GM23338 (cell line): Measurements from ENCODE around the gene NCR1. TPM values are rescaled to one million over a fixed set of nuclear protein-coding genes. Genes with fewer than 3 reads are reported as not detected.

Source experiments
- ATAC-seq: fragments of 200-7000 bp; cut with Tn5 transposase; 3 replicates; pipeline ENCODE4 v1.9.1; 2020
- DNase-seq: peaks from one replicate; pipeline ENCODE4 v3.0.0-alpha.2; 2015; ENCODE audit warnings: low spot score
- H2AFZ ChIP-seq: fragments of 200-600 bp; sonication (generic); 2 replicates; pipeline ENCODE4 v1.8.0; 2016; ENCODE audit warnings: antibody characterized with exemption, mild to moderate bottlenecking, moderate library complexity
- H3F3A ChIP-seq: fragments of 200-600 bp; sonication (generic); replicated peaks from 2 replicates; pipeline ENCODE4 v1.8.0; 2017; ENCODE audit warnings: antibody characterized with exemption, mixed run types, low read depth
- H3K27ac ChIP-seq: fragments of 200-600 bp; sonication (generic); 2 replicates; pipeline ENCODE4 v1.6.1; 2016; ENCODE audit warnings: low read depth
- H3K27me3 ChIP-seq: fragments of 200-600 bp; sonication (generic); 2 replicates; pipeline ENCODE4 v1.8.0; 2016; ENCODE audit warnings: mild to moderate bottlenecking, mixed run types, moderate library complexity; ENCODE audit not compliant: insufficient read depth
- H3K36me3 ChIP-seq: fragments of 200-600 bp; sonication (generic); 2 replicates; pipeline ENCODE4 v1.8.0; 2016; ENCODE audit warnings: mild to moderate bottlenecking; ENCODE audit not compliant: insufficient read depth
- H3K4me1 ChIP-seq: fragments of 200-600 bp; sonication (generic); 2 replicates; pipeline ENCODE4 v1.8.0; 2016; ENCODE audit warnings: mild to moderate bottlenecking, moderate library complexity; ENCODE audit not compliant: insufficient read depth
- H3K4me2 ChIP-seq: fragments of 200-600 bp; sonication (generic); 2 replicates; pipeline ENCODE4 v1.7.1; 2017; ENCODE audit warnings: mixed run types
- H3K4me3 ChIP-seq: fragments of 200-600 bp; sonication (generic); 2 replicates; pipeline ENCODE4 v1.6.1; 2016; ENCODE audit warnings: mixed run types
- H3K79me2 ChIP-seq: fragments of 200-600 bp; sonication (generic); replicated peaks from 2 replicates; pipeline ENCODE4 v1.8.0; 2017; ENCODE audit warnings: mild to moderate bottlenecking; ENCODE audit not compliant: insufficient read depth
- H3K9me2 ChIP-seq: fragments of 200-600 bp; sonication (generic); 2 replicates; pipeline ENCODE4 v1.8.0; 2017; ENCODE audit not compliant: insufficient read depth
- H4K20me1 ChIP-seq: fragments of 200-600 bp; sonication (generic); replicated peaks from 2 replicates; pipeline ENCODE4 v1.8.0; 2017; ENCODE audit warnings: mild to moderate bottlenecking; ENCODE audit not compliant: insufficient read depth
- H3K27ac Mint-ChIP-seq: 2 replicates; pipeline ENCODE4 v1.8.0; 2020; ENCODE audit warnings: inconsistent platforms, mild to moderate bottlenecking, moderate library complexity, mixed read lengths
- H3K27me3 Mint-ChIP-seq: 3 replicates; pipeline ENCODE4 v1.8.0; 2022; ENCODE audit warnings: low read depth, mild to moderate bottlenecking, moderate library complexity, mixed read lengths, inconsistent platforms; ENCODE audit not compliant: insufficient read depth, poor library complexity
- H3K36me3 Mint-ChIP-seq: 3 replicates; pipeline ENCODE4 v1.8.0; 2021; ENCODE audit warnings: low read depth, mild to moderate bottlenecking, inconsistent platforms, moderate library complexity, mixed read lengths
- H3K4me1 Mint-ChIP-seq: 3 replicates; pipeline ENCODE4 v1.8.0; 2020; ENCODE audit warnings: mild to moderate bottlenecking, inconsistent platforms, mixed read lengths
- H3K4me3 Mint-ChIP-seq: 3 replicates; pipeline ENCODE4 v1.8.0; 2021; ENCODE audit warnings: moderate library complexity, mild to moderate bottlenecking, inconsistent platforms, mixed read lengths
- H3K9me3 Mint-ChIP-seq: 3 replicates; pipeline ENCODE4 v1.8.0; 2020; ENCODE audit warnings: moderate library complexity, mild to moderate bottlenecking, inconsistent platforms, mixed read lengths
- CREB1 ChIP-seq: fragments of 250-450 bp; sonication (Bioruptor Pico); IDR thresholded peaks from 2 replicates; pipeline ENCODE4 v1.5.0; 2020; ENCODE audit warnings: low read depth, mild to moderate bottlenecking, moderate library complexity
- CTCF ChIP-seq, 2 experiments: fragments of 200-600 bp in 1 of 2; sonication (generic) in 1 of 2; conservative IDR thresholded peaks; 2 replicates each; pipeline versions ENCODE4 v1.5.1 to v1.6.1; 2016 to 2017; ENCODE audit warnings: antibody characterized with exemption in 2 of 2, low read depth in 2 of 2, mild to moderate bottlenecking in 2 of 2, moderate library complexity in 1 of 2
- EZH2 ChIP-seq: fragments of 200-600 bp; sonication (generic); IDR thresholded peaks from one replicate; pipeline ENCODE4 v1.8.0; 2017; ENCODE audit warnings: antibody characterized with exemption, mild to moderate bottlenecking, low read depth; ENCODE audit not compliant: unreplicated experiment
- EZH2phosphoT487 ChIP-seq: fragments of 200-600 bp; sonication (generic); IDR thresholded peaks from one replicate; pipeline ENCODE4 v1.8.1; 2018; ENCODE audit warnings: antibody characterized with exemption; ENCODE audit not compliant: unreplicated experiment
- NANOG ChIP-seq: IDR thresholded peaks from 2 replicates; pipeline ENCODE4 v1.6.1; 2016; ENCODE audit warnings: antibody characterized with exemption, borderline replicate concordance
- POLR2AphosphoS5 ChIP-seq: IDR thresholded peaks from 2 replicates; pipeline ENCODE4 v1.6.1; 2016; ENCODE audit warnings: antibody characterized with exemption, low read depth
- STAT1 ChIP-seq: IDR thresholded peaks from one replicate; pipeline ENCODE4 v1.6.1; 2016; ENCODE audit warnings: antibody characterized with exemption; ENCODE audit not compliant: unreplicated experiment
- ZNF114 ChIP-seq: fragments of 250-450 bp; sonication (Bioruptor Pico); IDR thresholded peaks from 2 replicates; pipeline ENCODE4 v1.5.0; 2020; ENCODE audit warnings: mild to moderate bottlenecking, moderate library complexity
- ZNF331 ChIP-seq: fragments of 250-450 bp; sonication (Bioruptor Pico); IDR thresholded peaks from 2 replicates; pipeline ENCODE4 v1.5.0; 2020; ENCODE audit warnings: low read depth, mild to moderate bottlenecking, moderate library complexity
- polyA plus RNA-seq: library from polyadenylated mRNA; unstranded; fragments of >200 nt; fragmentation: Nextera tagmentation; extraction: Ambion mirVana; gene quantifications from 2 replicates; pipeline ENCODE4 v1.2.1, GENCODE V29; 2016
- total RNA-seq: library from RNA; depleted of rRNA; stranded (reverse); fragments of >200 nt; shearing (Covaris generic); gene quantifications from 2 replicates; pipeline ENCODE4 v1.2.3, GENCODE V29; 2014
- TF ChIP-seq, protein P1 (sequence below): IDR thresholded peaks from 2 replicates; pipeline ENCODE4 v1.6.1; 2016; ENCODE audit warnings: antibody characterized with exemption

Gene NCR1
- total and polyA plus RNA-seq, 2 experiments from 2014 or later = 1.8 to 2.0 TPM

DNA sequence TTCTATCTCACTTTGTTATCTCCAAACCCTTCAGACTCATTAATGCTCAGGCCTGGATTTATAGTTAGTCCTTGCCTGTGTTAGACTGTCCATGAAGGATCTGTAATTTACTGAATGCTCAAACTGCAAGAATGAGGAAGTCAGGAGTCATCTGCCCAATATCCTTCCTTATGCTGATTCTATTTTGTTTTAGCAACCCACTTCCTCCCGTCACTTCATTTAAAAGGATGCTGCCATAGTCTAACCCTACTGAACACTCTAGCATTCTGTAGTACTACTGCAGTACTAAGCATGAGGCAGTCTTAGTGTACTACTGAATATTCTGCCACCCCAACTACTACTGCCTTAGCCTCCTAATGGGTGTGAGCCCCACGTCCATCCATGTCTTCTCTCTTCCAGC lies 30.4 kb upstream of the NCR1 start:
- no peak for TF ChIP-seq ZNF331
- TF ChIP-seq CREB1 (CRISPR knock-in tag) = no peak
- TF ChIP-seq NANOG = no peak
- TF ChIP-seq CTCF (conservative IDR thresholded peaks at IDR 0.05; ENCODE audit: low read depth in 2 of 2) = no peak
- TF ChIP-seq ZNF114 (CRISPR knock-in tag) = no peak
- TF ChIP-seq EZH2phosphoT487 = no peak
- no peak overlapping the region for H3K4me3 ChIP-seq
- H3K4me1 Mint-ChIP-seq = no peaks in the 10 kb centered on the region
- 0 out of 3 replicates have a peak, but pooled peaks cover 8% of the 10 kb centered on the region for H3K36me3 Mint-ChIP-seq
- H3K27me3 Mint-ChIP-seq = peaks cover 3% of the 10 kb centered on the region
- no peaks in the 10 kb centered on the region for H3K9me2 ChIP-seq
- no peaks in the 10 kb centered on the region for H3K79me2 ChIP-seq
- no peaks in the 10 kb centered on the region for H3K36me3 ChIP-seq
- no peak overlapping the region for H3K4me2 ChIP-seq
- peak overlapping the region; percentile 63; the same call in 1 of the 2 replicates for H2AFZ ChIP-seq
- DNase-seq (no peak), ATAC-seq (no peak)
- H4K20me1 ChIP-seq = no peaks in the 10 kb centered on the region
- H3K4me1 ChIP-seq = peaks cover 27% of the 10 kb centered on the region
- no peak overlapping the region for H3K27ac Mint-ChIP-seq
- no peak overlapping the region for H3K27ac ChIP-seq
- peaks cover 74% of the 10 kb centered on the region for H3K9me3 Mint-ChIP-seq
- H3F3A ChIP-seq = no peaks in the 10 kb centered on the region; the same call in 1 of the 2 replicates
- no peaks in the 10 kb centered on the region for H3K27me3 ChIP-seq
- no peak overlapping the region for H3K4me3 Mint-ChIP-seq

- Histone ChIP-seq H3K4me3 (no peak overlapping the region), H4K20me1 (no peaks in the 10 kb centered on the region), H3K36me3 (no peaks in the 10 kb centered on the region), H3K9me2 (no peaks in the 10 kb centered on the region), H3F3A (no peaks in the 10 kb centered on the region; the same call in 1 of the 2 replicates), H3K79me2 (no peaks in the 10 kb centered on the region), H2AFZ (no peak overlapping the region), H3K27ac (no peak overlapping the region), H3K4me1 (peaks cover 14% of the 10 kb centered on the region), H3K27me3 (no peaks in the 10 kb centered on the region; the same call in 1 of the 2 replicates), H3K4me2 (no peak overlapping the region)
- DNase-seq = no peak
- no peak for ATAC-seq
- Mint-ChIP-seq H3K4me1 (no peaks in the 10 kb centered on the region), H3K36me3 (0 out of 3 replicates have a peak, but pooled peaks cover 4% of the 10 kb centered on the region), H3K27ac (no peak overlapping the region), H3K9me3 (peaks cover 62% of the 10 kb centered on the region), H3K27me3 (peaks cover 8% of the 10 kb centered on the region), H3K4me3 (no peak overlapping the region)
- TF ChIP-seq, protein P1, sequence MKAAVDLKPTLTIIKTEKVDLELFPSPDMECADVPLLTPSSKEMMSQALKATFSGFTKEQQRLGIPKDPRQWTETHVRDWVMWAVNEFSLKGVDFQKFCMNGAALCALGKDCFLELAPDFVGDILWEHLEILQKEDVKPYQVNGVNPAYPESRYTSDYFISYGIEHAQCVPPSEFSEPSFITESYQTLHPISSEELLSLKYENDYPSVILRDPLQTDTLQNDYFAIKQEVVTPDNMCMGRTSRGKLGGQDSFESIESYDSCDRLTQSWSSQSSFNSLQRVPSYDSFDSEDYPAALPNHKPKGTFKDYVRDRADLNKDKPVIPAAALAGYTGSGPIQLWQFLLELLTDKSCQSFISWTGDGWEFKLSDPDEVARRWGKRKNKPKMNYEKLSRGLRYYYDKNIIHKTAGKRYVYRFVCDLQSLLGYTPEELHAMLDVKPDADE = no peak
- no peak for TF ChIP-seq POLR2AphosphoS5
- no peak for TF ChIP-seq EZH2
- TF ChIP-seq EZH2phosphoT487 = no peak
- TF ChIP-seq NANOG = no peak
- TF ChIP-seq CTCF (conservative IDR thresholded peaks at IDR 0.05; ENCODE audit: low read depth in 2 of 2) = no peak
- TF ChIP-seq STAT1 = no peak
Observed at GRCh38 chr19:54877471-54877870, 28.5 kb upstream of the NCR1 start.
